HG03108 (cell line): ENCODE results near the gene CCL17.
"Not testable (repeated sequence)": the region's sequence is repeated elsewhere in the genome, so short reads cannot be mapped to it uniquely, and the experiment has no call there.

Experiments used
- ATAC-seq: cut with Tn5 transposase; IDR thresholded peaks from one replicate; pipeline ENCODE4 v1.9.1; 2021; ENCODE audit warnings: moderate library complexity; ENCODE audit not compliant: unreplicated experiment

The CCL17 gene

GRCh38 chr16:57403965-57404817, at the start of gene CCL17:
TSS of gene CCL17 (plus strand) at chr16:57404767. CDS start at chr16:57413933, 9,166 bp downstream.
- no peak for ATAC-seq

- no peak for ATAC-seq
Observed at GRCh38 chr16:57355898-57356414, 48.6 kb upstream of the CCL17 start.

GRCh38 chr16:57356547-57356946, 48.0 kb upstream of the CCL17 start:
- no peak for ATAC-seq

- no peak for ATAC-seq
Observed at GRCh38 chr16:57357330-57358085, 47.1 kb upstream of the CCL17 start.

- no peak for ATAC-seq
Observed at GRCh38 chr16:57358086-57358420, 46.5 kb upstream of the CCL17 start.

- ATAC-seq, result peak; percentile 51
Observed at GRCh38 chr16:57358527-57359095, 46.0 kb upstream of the CCL17 start, which contains the start of gene CCL22. TSS of gene CCL22 (plus strand) at chr16:57358783. CDS start at chr16:57358817, 34 bp downstream.

- no peak for ATAC-seq
Observed at GRCh38 chr16:57360321-57360935, 44.1 kb upstream of the CCL17 start.

GRCh38 chr16:57361404-57361803, 43.2 kb upstream of the CCL17 start:
- ATAC-seq, result no peak

GRCh38 chr16:57364143-57364542, 40.4 kb upstream of the CCL17 start:
- no peak for ATAC-seq

- ATAC-seq, result no peak
Observed at GRCh38 chr16:57366544-57367040, 38.0 kb upstream of the CCL17 start.

- ATAC-seq, result no peak
Observed at GRCh38 chr16:57367116-57367752, 37.3 kb upstream of the CCL17 start.

GRCh38 chr16:57371494-57372371, 32.8 kb upstream of the CCL17 start:
- ATAC-seq, result no peak

- ATAC-seq, result no peak
Observed at GRCh38 chr16:57372372-57373116, 32.0 kb upstream of the CCL17 start, which contains the start of gene CX3CL1. TSS of gene CX3CL1 (plus strand) at chr16:57372490. CDS start at chr16:57372569, 79 bp downstream.

- ATAC-seq, result no peak
Observed at GRCh38 chr16:57373117-57373947, 31.2 kb upstream of the CCL17 start.

- no peak for ATAC-seq
Observed at GRCh38 chr16:57374067-57374534, 30.5 kb upstream of the CCL17 start.

GRCh38 chr16:57374925-57375465, 29.6 kb upstream of the CCL17 start:
- ATAC-seq, result not testable (repeated sequence)

- no peak for ATAC-seq
Observed at GRCh38 chr16:57376313-57376818, 28.2 kb upstream of the CCL17 start.
